GM23338 (cell line): ENCODE data around the gene EIF4G3. TPM values are rescaled to one million over a fixed set of nuclear protein-coding genes. Genes with fewer than 3 reads are reported as not detected.

Experiments used
- ATAC-seq: fragments of 200-7000 bp; cut with Tn5 transposase; 3 replicates; pipeline ENCODE4 v1.9.1; 2020
- DNase-seq: peaks from one replicate; pipeline ENCODE4 v3.0.0-alpha.2; 2015; ENCODE audit warnings: low spot score
- H2AFZ ChIP-seq: fragments of 200-600 bp; sonication (generic); 2 replicates; pipeline ENCODE4 v1.8.0; 2016; ENCODE audit warnings: antibody characterized with exemption, mild to moderate bottlenecking, moderate library complexity
- H3F3A ChIP-seq: fragments of 200-600 bp; sonication (generic); replicated peaks from 2 replicates; pipeline ENCODE4 v1.8.0; 2017; ENCODE audit warnings: antibody characterized with exemption, mixed run types, low read depth
- H3K27ac ChIP-seq: fragments of 200-600 bp; sonication (generic); 2 replicates; pipeline ENCODE4 v1.6.1; 2016; ENCODE audit warnings: low read depth
- H3K27me3 ChIP-seq: fragments of 200-600 bp; sonication (generic); 2 replicates; pipeline ENCODE4 v1.8.0; 2016; ENCODE audit warnings: mild to moderate bottlenecking, mixed run types, moderate library complexity; ENCODE audit not compliant: insufficient read depth
- H3K36me3 ChIP-seq: fragments of 200-600 bp; sonication (generic); 2 replicates; pipeline ENCODE4 v1.8.0; 2016; ENCODE audit warnings: mild to moderate bottlenecking; ENCODE audit not compliant: insufficient read depth
- H3K4me1 ChIP-seq: fragments of 200-600 bp; sonication (generic); 2 replicates; pipeline ENCODE4 v1.8.0; 2016; ENCODE audit warnings: mild to moderate bottlenecking, moderate library complexity; ENCODE audit not compliant: insufficient read depth
- H3K4me2 ChIP-seq: fragments of 200-600 bp; sonication (generic); 2 replicates; pipeline ENCODE4 v1.7.1; 2017; ENCODE audit warnings: mixed run types
- H3K4me3 ChIP-seq: fragments of 200-600 bp; sonication (generic); 2 replicates; pipeline ENCODE4 v1.6.1; 2016; ENCODE audit warnings: mixed run types
- H3K79me2 ChIP-seq: fragments of 200-600 bp; sonication (generic); replicated peaks from 2 replicates; pipeline ENCODE4 v1.8.0; 2017; ENCODE audit warnings: mild to moderate bottlenecking; ENCODE audit not compliant: insufficient read depth
- H3K9me2 ChIP-seq: fragments of 200-600 bp; sonication (generic); 2 replicates; pipeline ENCODE4 v1.8.0; 2017; ENCODE audit not compliant: insufficient read depth
- H4K20me1 ChIP-seq: fragments of 200-600 bp; sonication (generic); replicated peaks from 2 replicates; pipeline ENCODE4 v1.8.0; 2017; ENCODE audit warnings: mild to moderate bottlenecking; ENCODE audit not compliant: insufficient read depth
- H3K27ac Mint-ChIP-seq: 2 replicates; pipeline ENCODE4 v1.8.0; 2020; ENCODE audit warnings: inconsistent platforms, mild to moderate bottlenecking, moderate library complexity, mixed read lengths
- H3K27me3 Mint-ChIP-seq: 3 replicates; pipeline ENCODE4 v1.8.0; 2022; ENCODE audit warnings: low read depth, mild to moderate bottlenecking, moderate library complexity, mixed read lengths, inconsistent platforms; ENCODE audit not compliant: insufficient read depth, poor library complexity
- H3K36me3 Mint-ChIP-seq: 3 replicates; pipeline ENCODE4 v1.8.0; 2021; ENCODE audit warnings: low read depth, mild to moderate bottlenecking, inconsistent platforms, moderate library complexity, mixed read lengths
- H3K4me1 Mint-ChIP-seq: 3 replicates; pipeline ENCODE4 v1.8.0; 2020; ENCODE audit warnings: mild to moderate bottlenecking, inconsistent platforms, mixed read lengths
- H3K4me3 Mint-ChIP-seq: 3 replicates; pipeline ENCODE4 v1.8.0; 2021; ENCODE audit warnings: moderate library complexity, mild to moderate bottlenecking, inconsistent platforms, mixed read lengths
- H3K9me3 Mint-ChIP-seq: 3 replicates; pipeline ENCODE4 v1.8.0; 2020; ENCODE audit warnings: moderate library complexity, mild to moderate bottlenecking, inconsistent platforms, mixed read lengths
- CREB1 ChIP-seq: fragments of 250-450 bp; sonication (Bioruptor Pico); IDR thresholded peaks from 2 replicates; pipeline ENCODE4 v1.5.0; 2020; ENCODE audit warnings: low read depth, mild to moderate bottlenecking, moderate library complexity
- ETS1 ChIP-seq: IDR thresholded peaks from 2 replicates; pipeline ENCODE4 v1.6.1; 2016; ENCODE audit warnings: antibody characterized with exemption
- EZH2 ChIP-seq: fragments of 200-600 bp; sonication (generic); IDR thresholded peaks from one replicate; pipeline ENCODE4 v1.8.0; 2017; ENCODE audit warnings: antibody characterized with exemption, mild to moderate bottlenecking, low read depth; ENCODE audit not compliant: unreplicated experiment
- EZH2phosphoT487 ChIP-seq: fragments of 200-600 bp; sonication (generic); IDR thresholded peaks from one replicate; pipeline ENCODE4 v1.8.1; 2018; ENCODE audit warnings: antibody characterized with exemption; ENCODE audit not compliant: unreplicated experiment
- JUNB ChIP-seq: IDR thresholded peaks from one replicate; pipeline ENCODE4 v1.6.1; 2016; ENCODE audit warnings: antibody characterized with exemption; ENCODE audit not compliant: unreplicated experiment
- NANOG ChIP-seq: IDR thresholded peaks from 2 replicates; pipeline ENCODE4 v1.6.1; 2016; ENCODE audit warnings: antibody characterized with exemption, borderline replicate concordance
- POLR2AphosphoS5 ChIP-seq: IDR thresholded peaks from 2 replicates; pipeline ENCODE4 v1.6.1; 2016; ENCODE audit warnings: antibody characterized with exemption, low read depth
- REST ChIP-seq: IDR thresholded peaks from one replicate; pipeline ENCODE4 v1.6.1; 2018; ENCODE audit warnings: antibody characterized with exemption; ENCODE audit not compliant: unreplicated experiment
- STAT1 ChIP-seq: IDR thresholded peaks from one replicate; pipeline ENCODE4 v1.6.1; 2016; ENCODE audit warnings: antibody characterized with exemption; ENCODE audit not compliant: unreplicated experiment
- ZNF114 ChIP-seq: fragments of 250-450 bp; sonication (Bioruptor Pico); IDR thresholded peaks from 2 replicates; pipeline ENCODE4 v1.5.0; 2020; ENCODE audit warnings: mild to moderate bottlenecking, moderate library complexity
- ZNF331 ChIP-seq: fragments of 250-450 bp; sonication (Bioruptor Pico); IDR thresholded peaks from 2 replicates; pipeline ENCODE4 v1.5.0; 2020; ENCODE audit warnings: low read depth, mild to moderate bottlenecking, moderate library complexity
- polyA plus RNA-seq: library from polyadenylated mRNA; unstranded; fragments of >200 nt; fragmentation: Nextera tagmentation; extraction: Ambion mirVana; gene quantifications from 2 replicates; pipeline ENCODE4 v1.2.1, GENCODE V29; 2016
- total RNA-seq: library from RNA; depleted of rRNA; stranded (reverse); fragments of >200 nt; shearing (Covaris generic); gene quantifications from 2 replicates; pipeline ENCODE4 v1.2.3, GENCODE V29; 2014
- TF ChIP-seq, protein P1 (sequence below): fragments of 250-450 bp; sonication (Bioruptor Pico); IDR thresholded peaks from 2 replicates; pipeline ENCODE4 v1.5.0; 2020; ENCODE audit warnings: mild to moderate bottlenecking, moderate library complexity
- TF ChIP-seq, protein P2 (sequence below), 2 experiments: fragments of 200-600 bp in 1 of 2; sonication (generic) in 1 of 2; conservative IDR thresholded peaks; 2 replicates each; pipeline versions ENCODE4 v1.5.1 to v1.6.1; 2016 to 2017; ENCODE audit warnings: antibody characterized with exemption in 2 of 2, low read depth in 2 of 2, mild to moderate bottlenecking in 2 of 2, moderate library complexity in 1 of 2

The EIF4G3 gene
- total and polyA plus RNA-seq, 2 experiments from 2014 or later = 37.9 to 68.1 TPM

DNA sequence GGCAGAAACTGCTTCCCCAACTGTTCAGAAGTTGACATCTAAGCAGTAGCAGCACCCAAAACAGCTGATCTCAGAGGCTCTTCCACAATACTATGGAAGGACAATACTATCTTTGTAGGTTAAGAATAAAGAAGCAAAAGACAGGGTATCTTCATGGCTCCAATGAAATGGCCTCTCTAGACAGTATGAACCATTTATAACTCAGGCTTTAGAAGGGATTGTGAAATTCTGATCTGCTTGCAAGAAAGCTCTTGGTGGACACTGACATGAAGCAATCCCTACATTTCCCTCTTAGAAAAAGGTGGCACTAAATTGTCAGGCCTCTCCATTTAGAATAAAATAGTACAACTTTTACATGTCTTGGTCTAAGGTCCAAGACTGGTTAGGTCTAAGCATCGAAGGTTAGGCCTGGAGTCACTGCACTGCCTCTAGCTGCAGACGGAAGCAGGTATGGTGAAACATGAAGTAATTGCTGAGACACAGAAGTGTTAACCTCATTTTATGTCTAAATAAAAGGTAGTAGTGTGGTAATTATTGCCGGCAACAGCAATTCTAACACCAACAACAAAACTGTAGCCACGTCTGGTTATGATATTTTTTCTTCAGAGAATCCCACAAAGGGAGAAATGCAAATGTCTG lies 339.0 kb downstream of the EIF4G3 start:
- no peak overlapping the region for H3K27ac Mint-ChIP-seq
- no peak for ATAC-seq
- Histone ChIP-seq H3K27ac (no peak overlapping the region), H3K9me2 (no peaks in the 10 kb centered on the region), H3K4me1 (no peaks in the 10 kb centered on the region), H3K36me3 (peaks cover 16% of the 10 kb centered on the region), H3K27me3 (no peaks in the 10 kb centered on the region), H3K4me3 (no peak overlapping the region), H4K20me1 (no peaks in the 10 kb centered on the region), H3K4me2 (no peak overlapping the region), H2AFZ (no peak overlapping the region), H3F3A (no peaks in the 10 kb centered on the region; the same call in 1 of the 2 replicates), H3K79me2 (no peaks in the 10 kb centered on the region)
- TF ChIP-seq ETS1 (no peak), ZNF331 (no peak), REST (no peak), CREB1 (CRISPR knock-in tag) (no peak), NANOG (no peak), STAT1 (no peak), EZH2 (no peak), JUNB (no peak), POLR2AphosphoS5 (no peak), ZNF114 (CRISPR knock-in tag) (no peak), EZH2phosphoT487 (no peak)
- TF ChIP-seq, protein P1, sequence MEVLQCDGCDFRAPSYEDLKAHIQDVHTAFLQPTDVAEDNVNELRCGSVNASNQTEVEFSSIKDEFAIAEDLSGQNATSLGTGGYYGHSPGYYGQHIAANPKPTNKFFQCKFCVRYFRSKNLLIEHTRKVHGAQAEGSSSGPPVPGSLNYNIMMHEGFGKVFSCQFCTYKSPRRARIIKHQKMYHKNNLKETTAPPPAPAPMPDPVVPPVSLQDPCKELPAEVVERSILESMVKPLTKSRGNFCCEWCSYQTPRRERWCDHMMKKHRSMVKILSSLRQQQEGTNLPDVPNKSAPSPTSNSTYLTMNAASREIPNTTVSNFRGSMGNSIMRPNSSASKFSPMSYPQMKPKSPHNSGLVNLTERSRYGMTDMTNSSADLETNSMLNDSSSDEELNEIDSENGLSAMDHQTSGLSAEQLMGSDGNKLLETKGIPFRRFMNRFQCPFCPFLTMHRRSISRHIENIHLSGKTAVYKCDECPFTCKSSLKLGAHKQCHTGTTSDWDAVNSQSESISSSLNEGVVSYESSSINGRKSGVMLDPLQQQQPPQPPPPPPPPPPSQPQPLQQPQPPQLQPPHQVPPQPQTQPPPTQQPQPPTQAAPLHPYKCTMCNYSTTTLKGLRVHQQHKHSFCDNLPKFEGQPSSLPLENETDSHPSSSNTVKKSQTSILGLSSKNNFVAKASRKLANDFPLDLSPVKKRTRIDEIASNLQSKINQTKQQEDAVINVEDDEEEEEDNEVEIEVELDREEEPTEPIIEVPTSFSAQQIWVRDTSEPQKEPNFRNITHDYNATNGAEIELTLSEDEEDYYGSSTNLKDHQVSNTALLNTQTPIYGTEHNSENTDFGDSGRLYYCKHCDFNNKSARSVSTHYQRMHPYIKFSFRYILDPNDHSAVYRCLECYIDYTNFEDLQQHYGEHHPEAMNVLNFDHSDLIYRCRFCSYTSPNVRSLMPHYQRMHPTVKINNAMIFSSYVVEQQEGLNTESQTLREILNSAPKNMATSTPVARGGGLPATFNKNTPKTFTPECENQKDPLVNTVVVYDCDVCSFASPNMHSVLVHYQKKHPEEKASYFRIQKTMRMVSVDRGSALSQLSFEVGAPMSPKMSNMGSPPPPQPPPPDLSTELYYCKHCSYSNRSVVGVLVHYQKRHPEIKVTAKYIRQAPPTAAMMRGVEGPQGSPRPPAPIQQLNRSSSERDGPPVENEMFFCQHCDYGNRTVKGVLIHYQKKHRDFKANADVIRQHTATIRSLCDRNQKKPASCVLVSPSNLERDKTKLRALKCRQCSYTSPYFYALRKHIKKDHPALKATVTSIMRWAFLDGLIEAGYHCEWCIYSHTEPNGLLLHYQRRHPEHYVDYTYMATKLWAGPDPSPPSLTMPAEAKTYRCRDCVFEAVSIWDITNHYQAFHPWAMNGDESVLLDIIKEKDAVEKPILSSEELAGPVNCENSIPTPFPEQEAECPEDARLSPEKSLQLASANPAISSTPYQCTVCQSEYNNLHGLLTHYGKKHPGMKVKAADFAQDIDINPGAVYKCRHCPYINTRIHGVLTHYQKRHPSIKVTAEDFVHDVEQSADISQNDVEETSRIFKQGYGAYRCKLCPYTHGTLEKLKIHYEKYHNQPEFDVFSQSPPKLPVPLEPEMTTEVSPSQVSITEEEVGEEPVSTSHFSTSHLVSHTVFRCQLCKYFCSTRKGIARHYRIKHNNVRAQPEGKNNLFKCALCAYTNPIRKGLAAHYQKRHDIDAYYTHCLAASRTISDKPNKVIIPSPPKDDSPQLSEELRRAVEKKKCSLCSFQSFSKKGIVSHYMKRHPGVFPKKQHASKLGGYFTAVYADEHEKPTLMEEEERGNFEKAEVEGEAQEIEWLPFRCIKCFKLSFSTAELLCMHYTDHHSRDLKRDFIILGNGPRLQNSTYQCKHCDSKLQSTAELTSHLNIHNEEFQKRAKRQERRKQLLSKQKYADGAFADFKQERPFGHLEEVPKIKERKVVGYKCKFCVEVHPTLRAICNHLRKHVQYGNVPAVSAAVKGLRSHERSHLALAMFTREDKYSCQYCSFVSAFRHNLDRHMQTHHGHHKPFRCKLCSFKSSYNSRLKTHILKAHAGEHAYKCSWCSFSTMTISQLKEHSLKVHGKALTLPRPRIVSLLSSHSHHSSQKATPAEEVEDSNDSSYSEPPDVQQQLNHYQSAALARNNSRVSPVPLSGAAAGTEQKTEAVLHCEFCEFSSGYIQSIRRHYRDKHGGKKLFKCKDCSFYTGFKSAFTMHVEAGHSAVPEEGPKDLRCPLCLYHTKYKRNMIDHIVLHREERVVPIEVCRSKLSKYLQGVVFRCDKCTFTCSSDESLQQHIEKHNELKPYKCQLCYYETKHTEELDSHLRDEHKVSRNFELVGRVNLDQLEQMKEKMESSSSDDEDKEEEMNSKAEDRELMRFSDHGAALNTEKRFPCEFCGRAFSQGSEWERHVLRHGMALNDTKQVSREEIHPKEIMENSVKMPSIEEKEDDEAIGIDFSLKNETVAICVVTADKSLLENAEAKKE (CRISPR knock-in tag) = no peak
- TF ChIP-seq, protein P2, sequence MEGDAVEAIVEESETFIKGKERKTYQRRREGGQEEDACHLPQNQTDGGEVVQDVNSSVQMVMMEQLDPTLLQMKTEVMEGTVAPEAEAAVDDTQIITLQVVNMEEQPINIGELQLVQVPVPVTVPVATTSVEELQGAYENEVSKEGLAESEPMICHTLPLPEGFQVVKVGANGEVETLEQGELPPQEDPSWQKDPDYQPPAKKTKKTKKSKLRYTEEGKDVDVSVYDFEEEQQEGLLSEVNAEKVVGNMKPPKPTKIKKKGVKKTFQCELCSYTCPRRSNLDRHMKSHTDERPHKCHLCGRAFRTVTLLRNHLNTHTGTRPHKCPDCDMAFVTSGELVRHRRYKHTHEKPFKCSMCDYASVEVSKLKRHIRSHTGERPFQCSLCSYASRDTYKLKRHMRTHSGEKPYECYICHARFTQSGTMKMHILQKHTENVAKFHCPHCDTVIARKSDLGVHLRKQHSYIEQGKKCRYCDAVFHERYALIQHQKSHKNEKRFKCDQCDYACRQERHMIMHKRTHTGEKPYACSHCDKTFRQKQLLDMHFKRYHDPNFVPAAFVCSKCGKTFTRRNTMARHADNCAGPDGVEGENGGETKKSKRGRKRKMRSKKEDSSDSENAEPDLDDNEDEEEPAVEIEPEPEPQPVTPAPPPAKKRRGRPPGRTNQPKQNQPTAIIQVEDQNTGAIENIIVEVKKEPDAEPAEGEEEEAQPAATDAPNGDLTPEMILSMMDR (conservative IDR thresholded peaks at IDR 0.05; ENCODE audit: low read depth in 2 of 2) = no peak
- no peaks in the 10 kb centered on the region for H3K4me1 Mint-ChIP-seq
- no peak for DNase-seq
- no peak overlapping the region for H3K4me3 Mint-ChIP-seq
- H3K9me3 Mint-ChIP-seq = no peaks in the 10 kb centered on the region
- peaks cover 35% of the 10 kb centered on the region; the same call in 2 of the 3 replicates for H3K36me3 Mint-ChIP-seq
- H3K27me3 Mint-ChIP-seq = no peaks in the 10 kb centered on the region
